Measurements from ENCODE around the gene NAP1L3.

Gene NAP1L3

GRCh38 chrX:93673056-93673868, at the start of gene NAP1L3:
Gene NAP1L3, minus strand, starts transcription at chrX:93673578. Its CDS starts 274 bp downstream, at chrX:93673304.
- H3K4me3 ChIP-seq (ENCODE audit: low read depth, low read length), result peak within 1 kb of the TSS; percentile 14; the same call in 1 of the 2 replicates
- H3K27me3 ChIP-seq (ENCODE audit: insufficient read depth, low read depth, severe bottlenecking), result peaks cover 47% of the 10 kb centered on the region
- no peaks in the 10 kb centered on the region for H3K9me3 ChIP-seq (ENCODE audit: severe bottlenecking)
- no peaks in the 10 kb centered on the region for H3K36me3 ChIP-seq
- H3K27ac ChIP-seq, result no peak within 1 kb of the TSS
- DNase-seq, result no peak
- TF ChIP-seq CTCF (IDR thresholded peaks at IDR 0.05; ENCODE audit: low read depth, low read length), result no peak

GRCh38 chrX:93711076-93711475, 37.7 kb upstream of the NAP1L3 start:
- Histone ChIP-seq H3K36me3 (no peaks in the 10 kb centered on the region), H3K9me3 (ENCODE audit: severe bottlenecking) (no peaks in the 10 kb centered on the region), H3K4me3 (ENCODE audit: low read depth, low read length) (no peak overlapping the region), H3K27ac (no peak overlapping the region), H3K27me3 (ENCODE audit: insufficient read depth, low read depth, severe bottlenecking) (peaks cover 21% of the 10 kb centered on the region)
- no peak for TF ChIP-seq CTCF (IDR thresholded peaks at IDR 0.05; ENCODE audit: low read depth, low read length)
- DNase-seq, result no peak

- TF ChIP-seq CTCF (IDR thresholded peaks at IDR 0.05; ENCODE audit: low read depth, low read length), result no peak
- Histone ChIP-seq H3K9me3 (ENCODE audit: severe bottlenecking) (no peaks in the 10 kb centered on the region), H3K4me3 (ENCODE audit: low read depth, low read length) (no peak overlapping the region), H3K27me3 (ENCODE audit: insufficient read depth, low read depth, severe bottlenecking) (peaks cover 19% of the 10 kb centered on the region), H3K27ac (no peak overlapping the region), H3K36me3 (no peaks in the 10 kb centered on the region)
- DNase-seq, result no peak
Observed at GRCh38 chrX:93703701-93704100, 30.3 kb upstream of the NAP1L3 start.

- Histone ChIP-seq H3K27me3 (ENCODE audit: insufficient read depth, low read depth, severe bottlenecking) (peaks cover 23% of the 10 kb centered on the region), H3K27ac (no peak overlapping the region), H3K4me3 (ENCODE audit: low read depth, low read length) (no peak overlapping the region), H3K9me3 (ENCODE audit: severe bottlenecking) (no peaks in the 10 kb centered on the region), H3K36me3 (no peaks in the 10 kb centered on the region)
- TF ChIP-seq CTCF (IDR thresholded peaks at IDR 0.05; ENCODE audit: low read depth, low read length), result no peak
- DNase-seq, result no peak
Observed at GRCh38 chrX:93695981-93696380, 22.6 kb upstream of the NAP1L3 start.

- DNase-seq, result no peak
- no peak within 1 kb of the TSS for H3K27ac ChIP-seq
- peak within 1 kb of the TSS; percentile 14; the same call in 1 of the 2 replicates for H3K4me3 ChIP-seq (ENCODE audit: low read depth, low read length)
- no peaks in the 10 kb centered on the region for H3K36me3 ChIP-seq
- TF ChIP-seq CTCF (IDR thresholded peaks at IDR 0.05; ENCODE audit: low read depth, low read length), result no peak
- peaks cover 47% of the 10 kb centered on the region for H3K27me3 ChIP-seq (ENCODE audit: insufficient read depth, low read depth, severe bottlenecking)
- no peaks in the 10 kb centered on the region for H3K9me3 ChIP-seq (ENCODE audit: severe bottlenecking)
Observed at GRCh38 chrX:93673869-93674271, 492 bp upstream of the NAP1L3 start, which contains the start of gene FAM133A. Gene FAM133A, plus strand, starts transcription at chrX:93674206. Its CDS starts 35,214 bp downstream, at chrX:93709420.

Data from WERI-Rb-1 (cell line).